ENCODE measurements around the gene NARS2. TPM values are rescaled to one million over a fixed set of nuclear protein-coding genes. Genes with fewer than 3 reads are reported as not detected.
A peak's percentile ranks its signal among the peaks of the same experiment; 100 is the strongest.

NARS2 gene
- total and polyA plus RNA-seq, 9 of the 15 experiments (the other 6 are each of a cell fraction or from before 2014, with no cell fraction given), result 26.8 to 48.0 (median 34.2) TPM

DNA sequence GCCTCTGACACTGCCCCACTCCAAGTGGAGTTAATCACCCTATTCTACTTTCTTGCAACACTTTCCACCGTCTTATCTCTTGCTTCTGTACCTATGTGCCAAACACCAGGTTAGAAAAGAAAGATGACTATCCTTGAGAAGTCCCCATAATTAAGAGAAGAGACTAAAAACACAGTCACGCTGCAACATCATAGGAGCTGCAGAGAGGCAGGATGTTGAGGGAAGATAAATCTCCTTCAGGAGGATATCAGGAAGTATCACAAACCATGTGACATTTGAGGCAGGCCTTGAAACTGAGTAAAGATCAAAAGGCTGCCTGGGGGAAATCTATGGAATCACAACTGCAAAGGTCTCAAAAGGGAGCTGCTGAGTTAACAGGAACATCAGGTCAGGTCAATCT lies 181.8 kb downstream of the NARS2 start (continued):
- TF ChIP-seq ARID2 (IDR thresholded peaks at IDR 0.05) (no peak), ZNF384 (IDR thresholded peaks at IDR 0.05; ENCODE audit: low read depth, low read length) (no peak), DPF2 (IDR thresholded peaks at IDR 0.05) (peak; percentile 84), NFE2 (IDR thresholded peaks at IDR 0.05; ENCODE audit: low read depth) (peak; percentile 61), KDM1A (IDR thresholded peaks at IDR 0.05) (peak; percentile 77 to 79), ARID1B (IDR thresholded peaks at IDR 0.05) (peak; percentile 86), CBFA2T3 (IDR thresholded peaks at IDR 0.05) (peak; percentile 84), ETV1 (tag; conservative IDR thresholded peaks at IDR 0.05; ENCODE audit: low read depth) (peak; percentile 75), NBN (IDR thresholded peaks at IDR 0.05; ENCODE audit: low read depth) (peak; percentile 28; the same call in 1 of the 2 replicates), CBX1 (IDR thresholded peaks at IDR 0.05; ENCODE audit: low read depth) (no peak), MIER1 (IDR thresholded peaks at IDR 0.05; ENCODE audit: low read depth) (no peak), ZNF830 (CRISPR knock-in tag; IDR thresholded peaks at IDR 0.05) (no peak), FOXM1 (IDR thresholded peaks at IDR 0.05; ENCODE audit: low read depth) (peak; percentile 31; the same call in 1 of the 2 replicates), FOXM1 (CRISPR knock-in tag; IDR thresholded peaks at IDR 0.05; ENCODE audit: low read depth) (no peak), MECOM (CRISPR knock-in tag; IDR thresholded peaks at IDR 0.05) (peak; percentile 41; the same call in 1 of the 2 replicates), L3MBTL2 (IDR thresholded peaks at IDR 0.05) (peak; percentile 63; the same call in 1 of the 2 replicates), SAP30 (IDR thresholded peaks at IDR 0.05; ENCODE audit: borderline replicate concordance, insufficient read depth, low read depth, low read length, poor library complexity, severe bottlenecking) (no peak), ELF1 (tag; IDR thresholded peaks at IDR 0.05) (peak; percentile 69), TAL1 (IDR thresholded peaks at IDR 0.05) (peak; percentile 72), MAFF (IDR thresholded peaks at IDR 0.05; ENCODE audit: low read length) (peak; percentile 28; the same call in 1 of the 2 replicates)
- TF ChIP-seq, protein P1, sequence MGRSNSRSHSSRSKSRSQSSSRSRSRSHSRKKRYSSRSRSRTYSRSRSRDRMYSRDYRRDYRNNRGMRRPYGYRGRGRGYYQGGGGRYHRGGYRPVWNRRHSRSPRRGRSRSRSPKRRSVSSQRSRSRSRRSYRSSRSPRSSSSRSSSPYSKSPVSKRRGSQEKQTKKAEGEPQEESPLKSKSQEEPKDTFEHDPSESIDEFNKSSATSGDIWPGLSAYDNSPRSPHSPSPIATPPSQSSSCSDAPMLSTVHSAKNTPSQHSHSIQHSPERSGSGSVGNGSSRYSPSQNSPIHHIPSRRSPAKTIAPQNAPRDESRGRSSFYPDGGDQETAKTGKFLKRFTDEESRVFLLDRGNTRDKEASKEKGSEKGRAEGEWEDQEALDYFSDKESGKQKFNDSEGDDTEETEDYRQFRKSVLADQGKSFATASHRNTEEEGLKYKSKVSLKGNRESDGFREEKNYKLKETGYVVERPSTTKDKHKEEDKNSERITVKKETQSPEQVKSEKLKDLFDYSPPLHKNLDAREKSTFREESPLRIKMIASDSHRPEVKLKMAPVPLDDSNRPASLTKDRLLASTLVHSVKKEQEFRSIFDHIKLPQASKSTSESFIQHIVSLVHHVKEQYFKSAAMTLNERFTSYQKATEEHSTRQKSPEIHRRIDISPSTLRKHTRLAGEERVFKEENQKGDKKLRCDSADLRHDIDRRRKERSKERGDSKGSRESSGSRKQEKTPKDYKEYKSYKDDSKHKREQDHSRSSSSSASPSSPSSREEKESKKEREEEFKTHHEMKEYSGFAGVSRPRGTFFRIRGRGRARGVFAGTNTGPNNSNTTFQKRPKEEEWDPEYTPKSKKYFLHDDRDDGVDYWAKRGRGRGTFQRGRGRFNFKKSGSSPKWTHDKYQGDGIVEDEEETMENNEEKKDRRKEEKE (IDR thresholded peaks at IDR 0.05; ENCODE audit: borderline replicate concordance in 1 of 2, control insufficient read depth in 1 of 2, low read depth in 2 of 2, low read length in 1 of 2), result no peak
- TF ChIP-seq, protein P2, sequence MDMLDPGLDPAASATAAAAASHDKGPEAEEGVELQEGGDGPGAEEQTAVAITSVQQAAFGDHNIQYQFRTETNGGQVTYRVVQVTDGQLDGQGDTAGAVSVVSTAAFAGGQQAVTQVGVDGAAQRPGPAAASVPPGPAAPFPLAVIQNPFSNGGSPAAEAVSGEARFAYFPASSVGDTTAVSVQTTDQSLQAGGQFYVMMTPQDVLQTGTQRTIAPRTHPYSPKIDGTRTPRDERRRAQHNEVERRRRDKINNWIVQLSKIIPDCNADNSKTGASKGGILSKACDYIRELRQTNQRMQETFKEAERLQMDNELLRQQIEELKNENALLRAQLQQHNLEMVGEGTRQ (CRISPR knock-in tag; IDR thresholded peaks at IDR 0.05), result peak; percentile 47
- TF ChIP-seq, protein P3, sequence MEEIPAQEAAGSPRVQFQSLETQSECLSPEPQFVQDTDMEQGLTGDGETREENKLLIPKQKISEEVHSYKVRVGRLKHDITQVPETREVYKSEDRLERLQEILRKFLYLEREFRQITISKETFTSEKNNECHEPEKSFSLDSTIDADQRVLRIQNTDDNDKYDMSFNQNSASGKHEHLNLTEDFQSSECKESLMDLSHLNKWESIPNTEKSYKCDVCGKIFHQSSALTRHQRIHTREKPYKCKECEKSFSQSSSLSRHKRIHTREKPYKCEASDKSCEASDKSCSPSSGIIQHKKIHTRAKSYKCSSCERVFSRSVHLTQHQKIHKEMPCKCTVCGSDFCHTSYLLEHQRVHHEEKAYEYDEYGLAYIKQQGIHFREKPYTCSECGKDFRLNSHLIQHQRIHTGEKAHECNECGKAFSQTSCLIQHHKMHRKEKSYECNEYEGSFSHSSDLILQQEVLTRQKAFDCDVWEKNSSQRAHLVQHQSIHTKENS (CRISPR knock-in tag; IDR thresholded peaks at IDR 0.05), result no peak

Measured in K562 (cell line).